Mucosa of stomach (tissue), 1 donor: ENCODE data around the gene WDR83.
"Not testable (repeated sequence)": the region's sequence is repeated elsewhere in the genome, so short reads cannot be mapped to it uniquely, and the experiment has no call there.

Experiments
- H3K27me3 ChIP-seq: one replicate; pipeline ENCODE4 v1.7.0; 2013; ENCODE audit warnings: mild to moderate bottlenecking, low read length; ENCODE audit not compliant: control insufficient read depth, insufficient read depth
- H3K36me3 ChIP-seq: one replicate; pipeline ENCODE4 v1.7.0; 2013; ENCODE audit warnings: low read length; ENCODE audit not compliant: control insufficient read depth, insufficient read depth
- H3K4me1 ChIP-seq: one replicate; pipeline ENCODE4 v1.7.0; 2013; ENCODE audit warnings: mild to moderate bottlenecking, low read length; ENCODE audit not compliant: control insufficient read depth, insufficient read depth
- H3K4me3 ChIP-seq: one replicate; pipeline ENCODE4 v1.7.0; 2013; ENCODE audit warnings: low read length
- H3K9ac ChIP-seq: one replicate; pipeline ENCODE4 v1.7.0; 2013; ENCODE audit warnings: mild to moderate bottlenecking, low read length, moderate library complexity
- H3K9me3 ChIP-seq: one replicate; pipeline ENCODE4 v1.7.0; 2013; ENCODE audit warnings: mild to moderate bottlenecking, low read length, moderate library complexity; ENCODE audit not compliant: control insufficient read depth
- donor health status: Pancreatic carcinoma.

WDR83 gene

DNA sequence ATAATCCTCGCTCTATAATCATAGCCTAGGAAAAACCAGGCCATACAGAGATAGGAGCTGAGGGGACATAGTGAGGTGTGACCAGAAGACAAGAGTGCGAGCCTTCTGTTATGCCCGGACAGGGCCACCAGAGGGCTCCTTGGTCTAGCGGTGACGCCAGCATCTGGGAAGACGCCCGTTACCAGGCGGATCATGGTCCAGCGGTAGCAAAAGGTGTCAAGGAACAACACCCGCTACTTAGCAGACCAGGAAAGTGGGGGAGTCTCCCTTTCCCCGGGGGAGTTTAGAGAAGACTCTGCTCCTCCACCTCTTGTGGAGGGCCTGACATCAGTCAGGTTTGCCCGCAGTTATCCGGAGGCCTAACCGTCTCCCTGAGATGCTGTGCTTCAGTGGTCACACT is 45.5 kb downstream of the WDR83 start:
- not testable (repeated sequence) for H3K4me3 ChIP-seq, H3K9me3 ChIP-seq, H3K36me3 ChIP-seq, H3K27me3 ChIP-seq, H3K9ac ChIP-seq, H3K4me1 ChIP-seq

- H3K36me3 ChIP-seq, H3K4me3 ChIP-seq, H3K9me3 ChIP-seq, H3K9ac ChIP-seq, H3K4me1 ChIP-seq, H3K27me3 ChIP-seq: not testable (repeated sequence)
Observed at GRCh38 chr19:12713304-12713703, 46.7 kb downstream of the WDR83 start.

DNA sequence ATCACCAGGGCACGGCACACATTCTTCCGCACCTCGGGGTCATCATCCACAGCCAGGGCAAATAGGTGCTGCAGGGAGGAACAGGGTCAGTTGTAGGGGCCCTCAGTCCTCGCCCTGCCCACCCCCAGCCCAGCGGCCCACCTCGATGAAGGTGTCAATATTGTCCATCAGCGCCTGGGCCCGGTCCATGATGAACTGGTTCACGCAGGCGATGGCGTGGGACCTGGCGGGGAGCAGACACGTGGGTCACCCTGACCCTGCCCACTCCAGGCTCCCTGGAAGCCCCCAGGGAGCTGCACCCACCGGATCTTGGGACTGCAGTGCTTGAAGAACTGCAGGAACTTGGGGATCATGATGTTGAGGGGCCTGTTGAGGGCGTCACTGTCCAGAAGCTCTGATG is 48.5 kb downstream of the WDR83 start:
- Histone ChIP-seq H3K4me3 (no peak overlapping the region), H3K9me3 (no peaks in the 10 kb centered on the region), H3K36me3 (peaks cover 6% of the 10 kb centered on the region)

GRCh38 chr19:12715929-12716328 is 49.3 kb downstream of the WDR83 start:
- Histone ChIP-seq H3K9me3 (no peaks in the 10 kb centered on the region), H3K4me1 (no peaks in the 10 kb centered on the region), H3K9ac (no peak overlapping the region), H3K27me3 (no peaks in the 10 kb centered on the region), H3K36me3 (peaks cover 6% of the 10 kb centered on the region), H3K4me3 (no peak overlapping the region)

More for the DNA sequence above, 48.5 kb downstream of the WDR83 start:
- no peaks in the 10 kb centered on the region for H3K27me3 ChIP-seq
- H3K4me1 ChIP-seq, result no peaks in the 10 kb centered on the region
- no peak overlapping the region for H3K9ac ChIP-seq

DNA sequence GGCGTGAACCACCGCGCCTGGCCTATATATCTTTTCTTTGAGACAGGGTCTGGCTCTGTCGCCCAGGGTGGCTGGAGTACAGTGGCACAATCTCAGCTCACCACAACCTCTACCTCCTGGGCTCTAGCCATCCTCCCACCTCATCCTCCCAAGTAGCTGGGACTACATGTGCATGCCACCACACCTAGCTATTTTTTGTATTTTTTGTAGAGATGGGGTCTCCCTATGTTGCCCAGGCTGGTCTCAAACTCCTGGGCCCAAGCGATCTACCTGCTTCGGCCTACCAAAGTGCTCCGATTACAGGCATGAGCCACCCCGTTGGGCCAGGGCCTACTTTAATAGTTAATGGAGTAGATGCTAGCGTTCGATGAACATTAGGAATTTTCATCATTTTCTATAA is 53.7 kb downstream of the WDR83 start:
- Histone ChIP-seq H3K27me3 (no peaks in the 10 kb centered on the region), H3K4me3 (peak overlapping the region; percentile 14), H3K9ac (peak overlapping the region; percentile 90), H3K36me3 (no peaks in the 10 kb centered on the region), H3K4me1 (peaks cover 19% of the 10 kb centered on the region), H3K9me3 (no peaks in the 10 kb centered on the region)

GRCh38 chr19:12720851-12721655 is 54.4 kb downstream of the WDR83 start:
- peak overlapping the region; percentile 87 for H3K4me3 ChIP-seq

DNA sequence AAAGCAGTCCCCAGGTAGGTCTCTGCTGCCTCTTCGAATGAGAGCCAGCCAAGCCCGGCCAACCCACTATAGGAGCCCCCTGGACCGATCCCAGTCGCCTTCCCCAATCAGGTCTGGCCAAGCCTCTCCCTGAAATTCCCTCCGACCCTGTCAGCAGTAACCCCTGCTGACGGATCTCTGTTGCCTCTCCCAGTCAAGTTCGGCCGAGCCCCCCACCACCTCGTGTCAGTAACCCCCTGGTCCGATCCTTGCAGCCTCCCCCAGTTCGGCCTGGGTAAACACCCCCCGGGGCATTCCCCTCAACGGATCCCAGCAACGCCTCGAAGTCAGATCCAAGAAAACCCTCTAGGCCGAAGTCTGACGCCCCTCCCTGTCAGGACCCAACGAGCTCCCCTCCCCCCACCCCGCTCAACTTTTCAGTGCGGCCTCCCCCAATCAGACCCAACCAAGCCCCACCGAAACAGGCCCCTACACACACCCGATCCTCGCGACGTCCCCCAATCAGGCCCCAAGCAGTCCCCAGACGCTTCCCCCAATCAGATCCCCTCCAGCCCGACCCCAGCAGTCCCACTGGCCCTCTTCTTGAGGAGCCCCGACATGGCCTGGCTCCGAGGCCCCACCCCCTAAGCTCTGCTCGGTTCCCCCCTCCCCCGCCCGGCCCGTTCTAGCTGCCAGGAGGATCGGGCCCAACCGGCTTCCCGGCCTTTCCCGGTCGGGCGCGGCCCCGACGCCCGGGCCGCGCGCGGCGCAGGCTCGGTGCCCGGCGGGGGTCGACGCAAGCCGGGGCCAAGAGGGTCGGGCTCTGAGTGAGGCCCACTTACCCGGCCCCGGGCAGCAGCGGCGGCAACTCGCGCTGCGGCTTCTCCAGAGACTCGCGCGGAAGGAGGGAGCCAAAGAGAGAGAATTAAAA is 55.3 kb downstream of the WDR83 start:
- Histone ChIP-seq H3K4me1 (peaks cover 19% of the 10 kb centered on the region), H3K4me3 (peak overlapping the region; percentile 87), H3K36me3 (no peaks in the 10 kb centered on the region), H3K27me3 (no peaks in the 10 kb centered on the region), H3K9ac (peak overlapping the region; percentile 90), H3K9me3 (no peaks in the 10 kb centered on the region)

More at GRCh38 chr19:12720851-12721655, 54.4 kb downstream of the WDR83 start:
- peak overlapping the region; percentile 90 for H3K9ac ChIP-seq
- H3K27me3 ChIP-seq, result no peaks in the 10 kb centered on the region
- no peaks in the 10 kb centered on the region for H3K9me3 ChIP-seq
- H3K4me1 ChIP-seq, result peaks cover 19% of the 10 kb centered on the region
- no peaks in the 10 kb centered on the region for H3K36me3 ChIP-seq

DNA sequence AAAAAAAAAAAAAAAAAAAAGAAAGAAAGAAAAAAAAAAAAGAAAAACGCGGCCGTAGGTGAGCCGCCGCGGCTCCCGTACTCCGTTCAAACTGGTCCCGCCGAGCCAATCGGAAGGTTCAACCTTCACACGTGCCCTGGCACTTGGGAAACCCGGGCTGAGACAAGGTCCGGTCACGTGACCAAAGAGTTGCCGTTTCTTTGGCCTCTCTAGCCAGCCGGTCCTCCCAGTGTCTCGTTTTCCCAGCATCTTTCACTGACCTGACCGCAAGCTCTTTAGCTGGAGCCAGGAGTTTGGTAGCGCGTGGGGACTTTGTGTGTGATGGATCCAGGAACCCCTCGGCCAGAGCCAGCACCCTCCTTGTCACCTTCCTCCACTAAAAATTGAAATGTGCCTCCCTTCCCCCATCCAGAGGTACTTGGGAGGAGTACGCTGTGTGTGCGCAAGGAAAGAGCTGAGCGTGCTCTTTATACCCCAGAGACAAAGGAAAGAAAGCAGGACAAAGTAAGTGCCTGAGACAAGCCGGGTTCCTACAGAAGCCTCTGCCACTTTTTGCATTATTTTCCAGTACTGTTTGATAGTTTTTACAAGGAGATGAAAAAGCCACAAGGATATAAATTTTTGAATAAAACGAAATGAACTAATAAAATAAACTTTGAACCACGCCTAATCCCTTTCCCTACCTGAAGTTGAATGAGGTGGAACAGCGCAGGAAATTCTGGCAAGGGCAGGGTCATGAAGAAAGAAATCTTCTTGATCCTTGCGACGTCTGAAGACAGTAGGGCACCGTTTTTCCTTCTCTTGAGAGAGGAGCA is 56.2 kb downstream of the WDR83 start:
- H3K4me3 ChIP-seq, result peak overlapping the region; percentile 62
- H3K9me3 ChIP-seq, result no peaks in the 10 kb centered on the region
- H3K4me1 ChIP-seq, result peaks cover 19% of the 10 kb centered on the region
- no peaks in the 10 kb centered on the region for H3K27me3 ChIP-seq
- peak overlapping the region; percentile 90 for H3K9ac ChIP-seq
- H3K36me3 ChIP-seq, result no peaks in the 10 kb centered on the region

- Histone ChIP-seq H3K4me3 (peak overlapping the region; percentile 62), H3K4me1 (peaks cover 19% of the 10 kb centered on the region), H3K36me3 (no peaks in the 10 kb centered on the region), H3K27me3 (no peaks in the 10 kb centered on the region), H3K9ac (peak overlapping the region; percentile 74), H3K9me3 (no peaks in the 10 kb centered on the region)
Observed at GRCh38 chr19:12723381-12723640, 56.7 kb downstream of the WDR83 start.

- peak within 1 kb of the TSS; percentile 62 for H3K4me3 ChIP-seq
- peak within 1 kb of the TSS; percentile 74 for H3K9ac ChIP-seq
- no peaks in the 10 kb centered on the region for H3K9me3 ChIP-seq
- H3K27me3 ChIP-seq, result no peaks in the 10 kb centered on the region
- peaks cover 19% of the 10 kb centered on the region for H3K4me1 ChIP-seq
- H3K36me3 ChIP-seq, result no peaks in the 10 kb centered on the region
Observed at GRCh38 chr19:12723641-12724426, 57.2 kb downstream of the WDR83 start, which contains the start of gene TNPO2. Gene TNPO2 (minus strand): TSS chr19:12723932. CDS start chr19:12720977, 2,955 bp downstream.
